Liver (tissue), 9 donors: ENCODE data around the gene LIPC. TPM values are rescaled to one million over a fixed set of nuclear protein-coding genes. Genes with fewer than 3 reads are reported as not detected.

ENCODE experiments used
- DNase-seq: peaks from one replicate; pipeline ENCODE4 v3.0.0-alpha.2; 2017; ENCODE audit warnings: low spot score
- H3K27ac ChIP-seq, 2 donors: one replicate each; pipeline ENCODE4 v1.7.0; 2013; ENCODE audit warnings: inconsistent platforms in 2 of 2, low read length in 2 of 2, control low read depth in 1 of 2, low read depth in 1 of 2, mild to moderate bottlenecking in 1 of 2
- H3K27me3 ChIP-seq, 4 donors: one replicate each; pipeline versions ENCODE4 v1.6.1 to v1.7.0; 2013; ENCODE audit warnings: low read length in 3 of 4, inconsistent platforms in 1 of 4, mild to moderate bottlenecking in 1 of 4, moderate library complexity in 1 of 4; ENCODE audit not compliant: control insufficient read depth in 4 of 4, insufficient read depth in 4 of 4
- H3K36me3 ChIP-seq, 4 donors: one replicate each; pipeline versions ENCODE4 v1.6.1 to v1.7.0; 2013; ENCODE audit warnings: low read length in 3 of 4, mild to moderate bottlenecking in 3 of 4, low read depth in 1 of 4, moderate library complexity in 1 of 4; ENCODE audit not compliant: control insufficient read depth in 4 of 4, insufficient read depth in 3 of 4
- H3K4me1 ChIP-seq, 4 donors: one replicate each; pipeline versions ENCODE4 v1.6.1 to v1.7.0; 2013; ENCODE audit warnings: low read length in 3 of 4, mild to moderate bottlenecking in 3 of 4, moderate library complexity in 1 of 4; ENCODE audit not compliant: control insufficient read depth in 4 of 4, insufficient read depth in 4 of 4
- H3K4me3 ChIP-seq, 3 donors: one replicate each; pipeline versions ENCODE4 v1.6.1 to v1.7.0; 2013; ENCODE audit warnings: low read length in 3 of 3, control low read depth in 1 of 3, low read depth in 1 of 3, mild to moderate bottlenecking in 1 of 3
- H3K9ac ChIP-seq, 2 donors: one replicate each; pipeline ENCODE4 v1.7.0; 2013; ENCODE audit warnings: low read length in 2 of 2, mild to moderate bottlenecking in 2 of 2, moderate library complexity in 2 of 2, control low read depth in 1 of 2, low read depth in 1 of 2
- H3K9me3 ChIP-seq, 4 donors: one replicate each; pipeline versions ENCODE4 v1.6.1 to v1.7.0; 2013; ENCODE audit warnings: low read length in 3 of 4; ENCODE audit not compliant: control insufficient read depth in 4 of 4
- ATF3 ChIP-seq: IDR thresholded peaks from 2 replicates; pipeline ENCODE4 v1.6.1; 2016; ENCODE audit warnings: antibody characterized with exemption
- CTCF ChIP-seq: fragments of 150-350 bp; IDR thresholded peaks from 2 replicates; pipeline ENCODE4 v1.5.1; 2017; ENCODE audit warnings: improper control_type of control experiment, low read depth, low read length; ENCODE audit not compliant: missing input control
- EGR1 ChIP-seq, 2 donors: IDR thresholded peaks; 2 replicates each; pipeline ENCODE4 v1.6.1; 2016 to 2018; ENCODE audit warnings: antibody characterized with exemption in 2 of 2, low read depth in 2 of 2
- FOXA1 ChIP-seq: IDR thresholded peaks from 2 replicates; pipeline ENCODE4 v1.6.1; 2016; ENCODE audit warnings: antibody characterized with exemption
- FOXA2 ChIP-seq: IDR thresholded peaks from 2 replicates; pipeline ENCODE4 v1.6.1; 2016; ENCODE audit warnings: antibody characterized with exemption
- GABPA ChIP-seq, 2 donors: IDR thresholded peaks in 1 of 2; conservative IDR thresholded peaks in 1 of 2; 2 replicates each; pipeline ENCODE4 v1.6.1; 2016; ENCODE audit warnings: antibody characterized with exemption in 2 of 2, mild to moderate bottlenecking in 1 of 2, moderate library complexity in 1 of 2
- HNF4G ChIP-seq: IDR thresholded peaks from 2 replicates; pipeline ENCODE4 v1.6.1; 2016; ENCODE audit warnings: antibody characterized with exemption
- JUND ChIP-seq, 2 donors: IDR thresholded peaks; 2 replicates each; pipeline ENCODE4 v1.6.1; 2016; ENCODE audit warnings: antibody characterized with exemption in 2 of 2
- MAX ChIP-seq: IDR thresholded peaks from 2 replicates; pipeline ENCODE4 v1.6.1; 2016; ENCODE audit warnings: antibody characterized with exemption
- NR2F2 ChIP-seq: IDR thresholded peaks from 2 replicates; pipeline ENCODE4 v1.6.1; 2016; ENCODE audit warnings: antibody characterized with exemption
- RAD21 ChIP-seq, 2 donors: IDR thresholded peaks; 2 replicates each; pipeline ENCODE4 v1.6.1; 2016; ENCODE audit warnings: antibody characterized with exemption in 2 of 2, mild to moderate bottlenecking in 2 of 2
- REST ChIP-seq: IDR thresholded peaks from 2 replicates; pipeline ENCODE4 v1.6.1; 2016; ENCODE audit warnings: antibody characterized with exemption, mild to moderate bottlenecking
- RXRA ChIP-seq, 2 donors: IDR thresholded peaks; 2 replicates each; pipeline ENCODE4 v1.6.1; 2017 to 2018; ENCODE audit warnings: antibody characterized with exemption in 2 of 2, mild to moderate bottlenecking in 1 of 2
- SP1 ChIP-seq: IDR thresholded peaks from 2 replicates; pipeline ENCODE4 v1.6.1; 2018; ENCODE audit warnings: antibody characterized with exemption, mild to moderate bottlenecking
- YY1 ChIP-seq: IDR thresholded peaks from 2 replicates; pipeline ENCODE4 v1.6.1; 2016; ENCODE audit warnings: antibody characterized with exemption, mild to moderate bottlenecking
- ZBTB33 ChIP-seq: IDR thresholded peaks from 2 replicates; pipeline ENCODE4 v1.6.1; 2016; ENCODE audit warnings: antibody characterized with exemption
- WGBS: extraction: QIAGEN DNeasy Blood & Tissue Kit; methylation state at CpG from one replicate; pipeline ENCODE4 v1.1.7; 2013; 5-methylcytosine and 5-hydroxymethylcytosine counted together
- polyA plus RNA-seq, 2 donors: library from polyadenylated mRNA; stranded (reverse) in 1 of 2; unstranded in 1 of 2; fragments of 200-250 nt in 1 of 2; fragments of >200 nt in 1 of 2; fragmentation: Nextera tagmentation in 1 of 2; extraction: Ambion mirVana in 1 of 2; gene quantifications; one replicate each; pipeline versions ENCODE4 v1.2.1 to v1.2.3, GENCODE V29; 2013 to 2015
- total RNA-seq, 2 donors: library from RNA; depleted of rRNA; stranded (reverse); fragments of >200 nt; gene quantifications; one replicate each; pipeline ENCODE4 v1.2.3, GENCODE V29; 2014
- donor health status: healthy.
- donor health status: healthy.
- donor health status: healthy.
- donor health status: healthy.
- donor health status: healthy.

Gene LIPC
- total and polyA plus RNA-seq, 4 donors = 60.1 to 268 (median 131) TPM

- Histone ChIP-seq H3K9ac (no peak overlapping the region), H3K27me3 (no peaks in the 10 kb centered on the region), H3K4me3 (no peak overlapping the region), H3K27ac (no peak overlapping the region), H3K36me3 (peaks cover 0 to 31% (median 9%) of the 10 kb centered on the region in 4 donors), H3K4me1 (peaks cover 0 to 12% (median 8%) of the 10 kb centered on the region in 4 donors), H3K9me3 (no peaks in the 10 kb centered on the region)
- no peak for DNase-seq
- 89% methylated on average over 12 of the region's 12 CpGs for WGBS
- no peak for TF ChIP-seq FOXA2
- TF ChIP-seq MAX = no peak
- no peak for TF ChIP-seq SP1
- no peak for TF ChIP-seq JUND (IDR thresholded peaks at IDR 0.05)
- no peak for TF ChIP-seq FOXA1
- no peak for TF ChIP-seq HNF4G
- no peak for TF ChIP-seq CTCF
- no peak for TF ChIP-seq RAD21 (IDR thresholded peaks at IDR 0.05)
- no peak for TF ChIP-seq GABPA (IDR thresholded peaks at IDR 0.05 in 1 of 2, conservative IDR thresholded peaks at IDR 0.05 in 1 of 2)
- TF ChIP-seq REST = no peak
- TF ChIP-seq RXRA (IDR thresholded peaks at IDR 0.05) = no peak
- TF ChIP-seq YY1 = no peak
- TF ChIP-seq ZBTB33 = no peak
- no peak for TF ChIP-seq ATF3
- no peak for TF ChIP-seq NR2F2
- TF ChIP-seq EGR1 (IDR thresholded peaks at IDR 0.05; ENCODE audit: low read depth in 2 of 2) = no peak
Measured at GRCh38 chr15:58549013-58549784, 117.4 kb downstream of the LIPC start.
